Hepatocyte (in vitro differentiated cells): Measurements from ENCODE around the gene STK38.

Source experiments
- EZH2 ChIP-seq: fragments of 200-600 bp; sonication (generic); IDR thresholded peaks from 2 replicates; pipeline ENCODE4 v1.6.1; 2016; ENCODE audit warnings: antibody characterized with exemption, mild to moderate bottlenecking, borderline replicate concordance
- TF ChIP-seq, protein P1 (sequence below): fragments of 200-600 bp; sonication (generic); IDR thresholded peaks from 2 replicates; pipeline ENCODE4 v1.5.1; 2016; ENCODE audit warnings: antibody characterized with exemption, mild to moderate bottlenecking; ENCODE audit not compliant: poor library complexity

DNA sequence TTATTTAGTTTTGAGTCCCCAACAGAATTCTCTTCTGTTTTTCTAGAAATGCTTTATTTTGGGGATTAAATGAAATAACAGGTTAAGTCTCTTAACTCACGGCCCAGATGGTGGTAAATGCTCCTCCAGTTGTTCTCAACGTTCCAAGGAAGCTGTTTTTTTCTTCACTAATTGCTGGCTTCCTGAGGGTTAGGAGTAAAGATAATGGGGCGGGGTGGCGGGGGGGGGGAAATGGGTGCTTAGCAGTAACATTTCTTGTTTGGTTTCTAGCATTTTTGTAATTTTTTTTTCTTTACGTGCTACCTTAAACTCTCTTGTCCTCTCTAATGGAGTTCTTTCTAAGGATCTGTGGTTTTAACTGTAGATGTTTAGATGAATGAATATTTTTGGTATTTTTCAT lies 49.1 kb upstream of the STK38 start:
- TF ChIP-seq, protein P1, sequence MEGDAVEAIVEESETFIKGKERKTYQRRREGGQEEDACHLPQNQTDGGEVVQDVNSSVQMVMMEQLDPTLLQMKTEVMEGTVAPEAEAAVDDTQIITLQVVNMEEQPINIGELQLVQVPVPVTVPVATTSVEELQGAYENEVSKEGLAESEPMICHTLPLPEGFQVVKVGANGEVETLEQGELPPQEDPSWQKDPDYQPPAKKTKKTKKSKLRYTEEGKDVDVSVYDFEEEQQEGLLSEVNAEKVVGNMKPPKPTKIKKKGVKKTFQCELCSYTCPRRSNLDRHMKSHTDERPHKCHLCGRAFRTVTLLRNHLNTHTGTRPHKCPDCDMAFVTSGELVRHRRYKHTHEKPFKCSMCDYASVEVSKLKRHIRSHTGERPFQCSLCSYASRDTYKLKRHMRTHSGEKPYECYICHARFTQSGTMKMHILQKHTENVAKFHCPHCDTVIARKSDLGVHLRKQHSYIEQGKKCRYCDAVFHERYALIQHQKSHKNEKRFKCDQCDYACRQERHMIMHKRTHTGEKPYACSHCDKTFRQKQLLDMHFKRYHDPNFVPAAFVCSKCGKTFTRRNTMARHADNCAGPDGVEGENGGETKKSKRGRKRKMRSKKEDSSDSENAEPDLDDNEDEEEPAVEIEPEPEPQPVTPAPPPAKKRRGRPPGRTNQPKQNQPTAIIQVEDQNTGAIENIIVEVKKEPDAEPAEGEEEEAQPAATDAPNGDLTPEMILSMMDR, result no peak
- no peak for TF ChIP-seq EZH2
